Measurements from ENCODE around the gene ITGA8.

The ITGA8 gene

DNA sequence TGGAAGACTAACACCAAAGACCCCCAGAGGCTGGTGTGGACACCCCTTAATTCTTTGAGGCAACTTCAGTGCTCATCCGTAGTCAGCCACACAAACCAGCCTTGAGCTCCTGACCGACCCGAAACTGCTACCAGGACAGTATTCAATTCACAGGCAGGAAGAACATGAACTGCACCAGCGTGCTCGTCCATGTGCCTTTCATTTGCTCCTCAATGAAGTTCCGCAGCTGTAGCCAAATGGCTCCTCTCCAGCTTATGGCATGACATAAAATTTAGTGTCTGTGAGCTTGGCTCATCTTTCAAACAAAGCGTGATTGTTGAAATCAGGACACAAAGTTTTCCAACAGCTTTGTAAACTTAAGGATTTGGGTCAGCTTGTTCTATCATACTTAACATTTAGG, 204.5 kb downstream of the ITGA8 start:
- Histone ChIP-seq H3K4me1 (ENCODE audit: insufficient read depth, low read length) (no peaks in the 10 kb centered on the region), H3K9ac (ENCODE audit: low read depth, low read length) (no peak overlapping the region), H3K36me3 (ENCODE audit: insufficient read depth, low read depth, low read length) (no peaks in the 10 kb centered on the region)

DNA sequence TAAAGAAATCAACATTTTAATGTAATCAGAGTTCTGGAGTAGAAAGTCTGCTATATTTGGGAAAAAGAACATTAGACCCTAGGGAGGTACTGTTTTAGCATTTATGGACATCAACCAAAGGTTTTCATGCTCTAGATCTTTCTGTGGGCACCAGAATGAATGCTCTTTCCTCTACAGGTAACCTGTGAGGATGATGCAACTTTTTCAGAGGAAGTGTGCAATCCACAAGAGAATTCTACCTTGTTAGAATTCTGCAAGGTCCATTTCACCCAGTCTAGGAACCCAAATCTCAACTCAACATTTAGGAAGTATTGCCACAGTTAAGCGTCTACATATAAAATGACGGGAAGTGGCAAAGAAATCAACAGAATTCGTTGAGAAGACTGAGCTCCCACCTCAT, 208.8 kb downstream of the ITGA8 start:
- Histone ChIP-seq H3K36me3 (ENCODE audit: insufficient read depth, low read depth, low read length) (no peaks in the 10 kb centered on the region), H3K4me3 (ENCODE audit: low read length) (no peak overlapping the region), H3K9me3 (ENCODE audit: insufficient read depth, low read depth, low read length) (no peaks in the 10 kb centered on the region), H3K27me3 (ENCODE audit: insufficient read depth, low read length) (no peaks in the 10 kb centered on the region), H3K4me1 (ENCODE audit: insufficient read depth, low read length) (no peaks in the 10 kb centered on the region), H3K27ac (ENCODE audit: low read length) (no peak overlapping the region), H3K9ac (ENCODE audit: low read depth, low read length) (no peak overlapping the region)

More for the DNA sequence above, 204.5 kb downstream of the ITGA8 start:
- Histone ChIP-seq H3K9me3 (ENCODE audit: insufficient read depth, low read depth, low read length) (no peaks in the 10 kb centered on the region), H3K27ac (ENCODE audit: low read length) (no peak overlapping the region), H3K27me3 (ENCODE audit: insufficient read depth, low read length) (no peaks in the 10 kb centered on the region), H3K4me3 (ENCODE audit: low read length) (no peak overlapping the region)

DNA sequence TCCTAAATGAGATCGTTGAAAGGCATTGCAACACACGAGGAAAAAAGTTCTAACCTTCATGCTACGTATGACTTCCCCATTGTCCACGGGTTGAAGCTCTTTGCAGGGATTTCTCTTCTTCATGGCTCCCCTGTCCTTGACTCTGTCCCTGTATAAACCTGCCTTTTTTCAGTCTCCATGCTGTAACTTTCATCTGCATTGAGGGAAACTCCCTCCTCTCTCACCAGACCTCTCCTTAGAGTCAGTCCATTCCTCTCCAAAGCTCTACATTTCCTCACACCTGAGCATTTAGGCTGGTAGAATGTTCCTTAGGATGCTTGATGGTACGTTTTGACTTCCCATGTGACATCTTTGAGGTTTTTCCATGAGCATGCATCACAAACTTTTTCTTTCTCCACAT, 214.4 kb downstream of the ITGA8 start:
- Histone ChIP-seq H3K9ac (ENCODE audit: low read depth, low read length) (no peak overlapping the region), H3K27ac (ENCODE audit: low read length) (no peak overlapping the region), H3K36me3 (ENCODE audit: insufficient read depth, low read depth, low read length) (no peaks in the 10 kb centered on the region), H3K9me3 (ENCODE audit: insufficient read depth, low read depth, low read length) (no peaks in the 10 kb centered on the region), H3K27me3 (ENCODE audit: insufficient read depth, low read length) (0 out of 2 replicates have a peak, but pooled peaks cover 4% of the 10 kb centered on the region), H3K4me3 (ENCODE audit: low read length) (no peak overlapping the region), H3K4me1 (ENCODE audit: insufficient read depth, low read length) (no peaks in the 10 kb centered on the region)

DNA sequence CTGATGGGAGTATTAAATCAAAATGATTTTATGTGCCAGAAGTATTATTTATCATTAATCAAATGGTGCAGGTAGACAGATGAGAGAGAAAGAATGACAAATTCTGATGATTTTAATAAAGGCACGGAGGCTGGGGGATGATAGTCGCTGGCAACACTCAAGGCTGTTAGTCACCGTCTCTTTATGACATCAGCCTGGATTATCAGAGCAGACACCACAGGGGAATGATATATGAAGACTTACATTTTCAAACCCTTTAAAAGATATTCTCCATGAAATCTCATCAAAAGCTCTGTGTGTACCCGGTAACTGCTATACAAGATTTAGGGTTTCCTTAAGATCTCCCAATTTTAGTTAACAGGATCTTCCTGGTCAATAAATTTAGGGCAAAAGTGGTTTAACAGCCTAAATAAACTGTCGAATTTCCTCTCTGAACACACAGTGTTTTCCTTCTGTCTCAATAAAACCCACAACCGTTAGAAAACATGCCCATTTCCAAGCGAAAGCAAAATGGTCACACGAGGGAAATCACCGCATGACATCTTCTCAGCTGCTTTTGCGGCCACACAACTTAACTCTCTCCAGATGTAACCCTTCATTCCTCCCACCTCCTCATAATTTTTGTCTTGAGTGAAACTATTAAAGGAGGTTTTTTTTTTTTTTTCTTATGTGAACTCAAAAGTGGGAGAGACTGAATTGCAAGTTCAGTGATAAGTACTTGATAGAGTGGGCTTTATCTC, 215.5 kb downstream of the ITGA8 start:
- Histone ChIP-seq H3K9me3 (ENCODE audit: insufficient read depth, low read depth, low read length) (no peaks in the 10 kb centered on the region; the same call in 1 of the 2 replicates), H3K36me3 (ENCODE audit: insufficient read depth, low read depth, low read length) (no peaks in the 10 kb centered on the region), H3K27ac (ENCODE audit: low read length) (no peak overlapping the region), H3K9ac (ENCODE audit: low read depth, low read length) (no peak overlapping the region), H3K27me3 (ENCODE audit: insufficient read depth, low read length) (0 out of 2 replicates have a peak, but pooled peaks cover 4% of the 10 kb centered on the region), H3K4me1 (ENCODE audit: insufficient read depth, low read length) (no peaks in the 10 kb centered on the region), H3K4me3 (ENCODE audit: low read length) (no peak overlapping the region)

DNA sequence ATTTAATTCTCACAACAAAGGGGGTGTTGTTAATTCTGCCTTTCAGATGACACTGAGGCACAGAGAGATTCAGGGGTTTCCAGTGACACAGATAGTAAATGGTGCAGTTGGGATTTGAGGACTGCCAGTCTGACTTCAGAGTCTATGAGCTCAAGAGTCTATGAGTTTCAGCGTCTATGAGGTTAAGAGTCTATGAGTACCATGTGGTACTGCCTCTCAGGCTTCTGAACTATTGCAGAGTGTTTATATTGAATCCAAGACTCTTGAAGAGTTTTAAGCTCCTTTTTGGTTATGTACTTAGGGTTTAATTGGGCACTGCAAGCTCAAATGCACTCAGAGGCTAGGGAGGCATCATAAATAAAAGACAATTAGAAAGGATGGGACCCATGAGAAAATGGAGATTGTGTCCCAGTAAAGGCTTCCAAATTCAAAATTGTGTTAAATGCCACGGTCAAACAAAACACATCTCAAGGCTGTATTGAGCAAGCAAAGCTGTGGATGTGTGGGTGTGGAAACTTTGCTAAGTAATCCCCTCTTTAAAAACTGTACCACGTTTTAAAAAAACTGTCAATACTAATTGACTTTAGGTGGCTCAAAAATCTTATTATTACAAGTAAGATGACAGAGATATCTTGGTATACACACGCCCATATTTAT, 224.7 kb downstream of the ITGA8 start:
- H3K9me3 ChIP-seq (ENCODE audit: insufficient read depth, low read depth, low read length), result no peaks in the 10 kb centered on the region; the same call in 1 of the 2 replicates

DNA sequence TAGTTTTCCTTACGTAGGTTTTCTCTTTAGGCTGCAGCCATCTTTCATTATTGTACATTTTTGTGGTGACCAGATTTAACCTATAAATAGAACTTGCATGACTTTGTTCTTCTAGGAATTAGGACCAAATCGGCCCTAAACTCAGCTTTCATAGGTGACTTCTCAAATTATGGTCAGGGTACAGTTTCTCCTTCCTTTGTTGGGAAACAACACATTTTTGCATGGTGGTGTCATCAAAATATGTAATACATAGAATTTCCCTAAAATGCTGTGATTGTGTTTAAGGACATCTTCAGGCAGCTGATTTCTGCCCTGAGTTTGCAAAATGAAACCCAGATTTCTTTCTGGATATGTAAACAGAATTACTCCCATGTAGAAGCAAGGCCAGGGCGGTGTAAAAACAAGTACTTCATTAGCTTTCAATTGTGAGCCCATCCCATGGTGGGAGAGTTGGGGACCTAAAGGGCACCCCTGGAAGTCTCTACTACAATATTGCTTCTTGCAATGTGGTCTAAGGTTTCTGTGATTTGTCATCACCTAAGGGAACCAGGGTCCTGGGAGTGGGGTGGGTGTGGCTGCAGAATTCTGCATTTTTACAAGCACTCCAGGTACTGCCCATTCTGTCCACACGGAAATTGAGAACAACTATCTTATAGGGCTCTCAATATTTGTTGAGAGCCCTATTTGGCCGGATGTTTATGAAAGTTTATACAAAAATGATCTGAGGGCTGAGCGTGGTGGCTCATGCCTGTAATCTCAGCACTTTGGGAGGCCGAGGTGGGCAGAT, 227.7 kb downstream of the ITGA8 start:
- H3K9ac ChIP-seq (ENCODE audit: low read depth, low read length), result no peak overlapping the region
- peaks cover 3% of the 10 kb centered on the region; the same call in 1 of the 2 replicates for H3K4me1 ChIP-seq (ENCODE audit: insufficient read depth, low read length)
- no peak overlapping the region for H3K4me3 ChIP-seq (ENCODE audit: low read length)
- no peaks in the 10 kb centered on the region for H3K27me3 ChIP-seq (ENCODE audit: insufficient read depth, low read length)
- H3K36me3 ChIP-seq (ENCODE audit: insufficient read depth, low read depth, low read length), result no peaks in the 10 kb centered on the region
- H3K9me3 ChIP-seq (ENCODE audit: insufficient read depth, low read depth, low read length), result no peaks in the 10 kb centered on the region
- no peak overlapping the region for H3K27ac ChIP-seq (ENCODE audit: low read length)

More for the DNA sequence above, 224.7 kb downstream of the ITGA8 start:
- H3K36me3 ChIP-seq (ENCODE audit: insufficient read depth, low read depth, low read length), result no peaks in the 10 kb centered on the region
- no peak overlapping the region for H3K9ac ChIP-seq (ENCODE audit: low read depth, low read length)
- H3K4me3 ChIP-seq (ENCODE audit: low read length), result 0 out of 2 replicates have a peak overlapping the region, but pooled peaks have one; percentile 8
- peaks cover 3% of the 10 kb centered on the region; the same call in 1 of the 2 replicates for H3K4me1 ChIP-seq (ENCODE audit: insufficient read depth, low read length)
- no peak overlapping the region for H3K27ac ChIP-seq (ENCODE audit: low read length)
- no peaks in the 10 kb centered on the region for H3K27me3 ChIP-seq (ENCODE audit: insufficient read depth, low read length)

DNA sequence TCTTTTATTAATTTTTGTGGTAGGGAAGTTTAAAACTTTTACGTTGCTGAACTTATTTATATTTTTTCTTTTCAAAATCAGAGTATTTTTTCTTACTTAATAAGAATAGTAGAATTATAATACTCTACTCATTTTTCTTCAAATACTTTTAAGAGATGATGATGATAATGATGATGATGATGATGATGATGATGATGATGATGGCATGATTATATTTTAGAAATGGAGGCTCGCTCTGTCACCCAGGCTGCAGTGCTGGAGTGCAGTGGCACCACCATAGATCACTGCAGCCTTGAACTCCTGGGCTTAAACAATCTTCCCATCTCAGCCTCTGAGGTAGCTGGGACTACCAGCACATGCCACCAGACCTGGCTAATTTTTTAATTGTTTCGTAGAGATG, 230.3 kb downstream of the ITGA8 start:
- Histone ChIP-seq H3K9ac (ENCODE audit: low read depth, low read length) (no peak overlapping the region), H3K27ac (ENCODE audit: low read length) (no peak overlapping the region), H3K36me3 (ENCODE audit: insufficient read depth, low read depth, low read length) (no peaks in the 10 kb centered on the region), H3K4me3 (ENCODE audit: low read length) (no peak overlapping the region), H3K4me1 (ENCODE audit: insufficient read depth, low read length) (no peaks in the 10 kb centered on the region), H3K9me3 (ENCODE audit: insufficient read depth, low read depth, low read length) (no peaks in the 10 kb centered on the region), H3K27me3 (ENCODE audit: insufficient read depth, low read length) (no peaks in the 10 kb centered on the region)

DNA sequence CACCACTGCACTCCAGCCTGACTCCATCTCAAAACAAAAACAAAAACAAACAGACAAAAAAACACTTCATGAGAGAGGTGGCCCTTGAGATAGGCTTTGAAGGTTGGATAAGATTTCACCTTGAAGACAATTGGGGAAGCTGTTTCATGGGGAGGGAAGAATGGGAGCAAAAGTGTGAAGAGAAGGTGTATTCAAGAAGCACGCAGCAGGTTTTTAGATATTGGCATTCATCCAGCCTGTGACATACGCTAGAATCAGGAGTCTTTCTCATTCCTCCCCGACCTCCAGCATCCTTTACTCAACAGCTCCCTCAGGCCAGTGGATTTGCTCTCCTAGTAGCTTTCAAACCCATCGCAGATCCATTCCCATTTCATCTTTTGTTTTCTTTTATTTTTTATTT, 232.3 kb downstream of the ITGA8 start:
- Histone ChIP-seq H3K27me3 (ENCODE audit: insufficient read depth, low read length) (0 out of 2 replicates have a peak, but pooled peaks cover 4% of the 10 kb centered on the region), H3K4me3 (ENCODE audit: low read length) (no peak overlapping the region), H3K9me3 (ENCODE audit: insufficient read depth, low read depth, low read length) (no peaks in the 10 kb centered on the region), H3K27ac (ENCODE audit: low read length) (no peak overlapping the region), H3K36me3 (ENCODE audit: insufficient read depth, low read depth, low read length) (no peaks in the 10 kb centered on the region), H3K9ac (ENCODE audit: low read depth, low read length) (no peak overlapping the region), H3K4me1 (ENCODE audit: insufficient read depth, low read length) (no peaks in the 10 kb centered on the region)

DNA sequence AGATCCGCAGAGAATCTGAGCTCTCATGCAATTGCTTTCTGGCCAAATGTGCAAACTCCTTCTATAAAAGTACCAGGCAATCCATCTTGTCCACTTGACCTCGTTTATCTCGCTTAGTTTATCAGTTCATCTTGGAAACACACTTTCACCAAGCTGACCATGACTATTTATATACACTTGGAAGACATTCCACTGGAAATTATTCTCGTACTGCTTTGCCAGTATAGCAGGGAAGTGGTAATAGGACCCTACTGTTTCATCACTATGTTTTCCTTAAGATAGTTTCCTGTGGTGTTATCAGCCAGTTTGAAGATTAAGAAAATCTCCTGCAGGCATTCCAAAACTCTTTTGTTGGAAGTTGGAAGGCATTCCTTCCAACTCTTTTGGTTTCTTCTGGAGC, 233.3 kb downstream of the ITGA8 start:
- no peaks in the 10 kb centered on the region for H3K36me3 ChIP-seq (ENCODE audit: insufficient read depth, low read depth, low read length)
- H3K27me3 ChIP-seq (ENCODE audit: insufficient read depth, low read length), result 0 out of 2 replicates have a peak, but pooled peaks cover 4% of the 10 kb centered on the region
- no peak overlapping the region for H3K4me3 ChIP-seq (ENCODE audit: low read length)
- H3K4me1 ChIP-seq (ENCODE audit: insufficient read depth, low read length), result no peaks in the 10 kb centered on the region
- H3K9ac ChIP-seq (ENCODE audit: low read depth, low read length), result no peak overlapping the region
- no peak overlapping the region for H3K27ac ChIP-seq (ENCODE audit: low read length)
- no peaks in the 10 kb centered on the region for H3K9me3 ChIP-seq (ENCODE audit: insufficient read depth, low read depth, low read length)

DNA sequence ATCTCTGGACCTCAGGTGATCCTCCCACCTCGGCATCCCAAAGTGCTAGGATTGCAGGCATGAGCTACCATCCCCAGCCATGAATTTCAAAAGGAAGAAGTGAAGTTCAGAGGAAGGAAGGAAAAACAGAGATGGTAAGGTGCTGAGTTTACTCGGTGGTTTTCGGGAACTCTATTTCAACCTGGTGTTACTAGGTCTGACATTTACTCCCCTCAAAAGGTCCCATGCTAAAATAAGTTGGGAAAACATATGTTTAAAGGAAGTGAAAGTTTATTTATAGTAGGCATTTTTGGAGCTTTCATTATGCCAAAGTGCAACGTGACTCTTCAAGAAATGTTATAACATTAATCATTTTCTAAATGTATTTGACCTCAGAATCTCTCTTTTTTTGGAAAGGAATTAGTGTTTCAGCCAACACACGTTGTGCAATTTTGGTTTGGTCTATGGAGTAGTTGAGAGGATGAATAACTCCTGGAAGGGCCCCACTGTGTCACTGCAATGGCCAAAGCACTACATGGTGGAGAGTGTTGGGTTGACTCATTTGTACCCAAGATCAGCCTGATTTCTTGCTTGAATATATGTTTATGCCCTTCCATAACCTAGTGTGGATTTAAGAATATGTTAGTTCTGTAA, 233.9 kb downstream of the ITGA8 start:
- Histone ChIP-seq H3K9me3 (ENCODE audit: insufficient read depth, low read depth, low read length) (no peaks in the 10 kb centered on the region), H3K4me3 (ENCODE audit: low read length) (no peak overlapping the region), H3K27ac (ENCODE audit: low read length) (no peak overlapping the region), H3K27me3 (ENCODE audit: insufficient read depth, low read length) (0 out of 2 replicates have a peak, but pooled peaks cover 4% of the 10 kb centered on the region), H3K4me1 (ENCODE audit: insufficient read depth, low read length) (no peaks in the 10 kb centered on the region), H3K9ac (ENCODE audit: low read depth, low read length) (no peak overlapping the region), H3K36me3 (ENCODE audit: insufficient read depth, low read depth, low read length) (no peaks in the 10 kb centered on the region)

DNA sequence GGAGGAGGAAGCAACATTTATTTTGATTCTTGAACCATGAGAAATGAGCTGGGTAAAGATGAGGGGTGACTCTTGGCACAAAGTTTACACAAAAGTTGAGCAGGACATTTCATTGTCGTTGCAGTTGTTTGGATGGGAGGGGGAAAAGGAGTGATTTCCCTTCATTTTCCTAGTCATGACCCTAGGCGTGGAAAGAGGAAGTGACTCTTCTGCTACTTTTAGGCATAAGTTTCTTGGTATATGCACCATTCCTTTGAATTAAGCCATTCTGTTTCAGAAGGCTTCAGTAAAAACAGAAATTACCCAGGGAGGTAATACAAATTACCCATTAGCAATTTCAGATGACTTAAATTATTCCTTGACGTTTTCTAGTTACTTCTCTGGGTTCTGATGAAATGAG, 234.7 kb downstream of the ITGA8 start:
- H3K9me3 ChIP-seq (ENCODE audit: insufficient read depth, low read depth, low read length), result no peaks in the 10 kb centered on the region
- H3K9ac ChIP-seq (ENCODE audit: low read depth, low read length), result no peak overlapping the region
- H3K4me1 ChIP-seq (ENCODE audit: insufficient read depth, low read length), result no peaks in the 10 kb centered on the region
- H3K27ac ChIP-seq (ENCODE audit: low read length), result no peak overlapping the region
- H3K36me3 ChIP-seq (ENCODE audit: insufficient read depth, low read depth, low read length), result no peaks in the 10 kb centered on the region
- peaks cover 6% of the 10 kb centered on the region; the same call in 1 of the 2 replicates for H3K27me3 ChIP-seq (ENCODE audit: insufficient read depth, low read length)
- no peak overlapping the region for H3K4me3 ChIP-seq (ENCODE audit: low read length)
